NCI-H345 treated with DMSO at 0.1 percent for 48 hours (cell line): Measurements from ENCODE around the gene CLTCL1.

Source experiments
- DNase-seq: peaks from one replicate; lab custom pipeline; 2025; ENCODE audit not compliant: unreplicated experiment; lab: John Stamatoyannopoulos, UW

CLTCL1 gene

DNA sequence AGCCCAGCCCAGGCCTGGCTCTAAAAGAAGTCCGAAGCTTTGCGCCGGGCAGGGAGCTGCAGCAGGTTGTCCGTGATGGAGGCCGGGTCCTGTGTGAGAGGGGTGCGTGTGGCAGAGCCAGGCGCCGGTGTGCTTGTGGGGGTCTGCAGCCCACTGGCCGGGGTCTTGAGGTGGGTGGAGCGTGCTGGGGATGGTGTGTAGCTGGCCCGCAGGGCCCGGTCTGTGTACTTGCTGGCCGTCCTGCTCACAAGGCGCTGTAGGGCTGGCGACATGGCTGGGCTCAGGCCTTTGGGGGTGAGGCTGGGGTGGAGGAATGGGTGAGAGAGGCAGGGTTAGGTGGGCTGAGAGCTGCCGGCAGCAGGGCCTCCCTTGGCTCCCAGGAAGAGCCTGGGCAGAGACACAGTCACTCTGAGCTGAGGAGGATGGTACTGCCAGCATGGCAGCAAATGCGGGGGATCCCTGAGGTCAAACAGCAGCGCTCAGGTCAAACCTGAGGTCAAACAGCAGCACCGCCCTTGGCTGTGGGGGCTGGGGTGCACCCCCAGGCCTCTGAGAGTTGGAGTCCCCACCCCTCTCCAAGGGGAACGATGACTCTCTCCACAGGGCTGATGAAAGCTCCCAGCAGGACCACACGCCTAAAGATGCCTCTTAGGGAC, 157.2 kb downstream of the CLTCL1 start:
- DNase-seq, result no peak

DNA sequence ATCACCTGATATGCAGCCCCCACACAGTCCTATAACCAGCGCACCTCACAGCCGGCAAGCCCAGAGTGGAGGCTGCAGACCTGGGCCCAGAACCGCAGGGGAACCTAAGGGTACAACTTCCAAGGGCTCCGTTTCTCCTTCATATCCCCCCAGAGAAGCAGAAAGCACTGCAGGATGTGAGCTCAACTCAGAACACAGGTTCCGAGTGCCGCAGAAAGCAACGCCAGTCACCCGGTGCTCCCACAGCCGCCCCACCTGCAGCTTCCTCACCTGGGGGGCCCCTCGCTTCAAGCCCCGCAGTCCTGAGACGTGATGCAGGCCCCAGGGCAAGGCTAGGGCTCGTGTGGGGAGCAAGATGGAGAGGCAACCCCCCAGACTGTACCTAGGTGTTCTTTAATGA, 158.0 kb downstream of the CLTCL1 start:
- DNase-seq, result no peak

DNA sequence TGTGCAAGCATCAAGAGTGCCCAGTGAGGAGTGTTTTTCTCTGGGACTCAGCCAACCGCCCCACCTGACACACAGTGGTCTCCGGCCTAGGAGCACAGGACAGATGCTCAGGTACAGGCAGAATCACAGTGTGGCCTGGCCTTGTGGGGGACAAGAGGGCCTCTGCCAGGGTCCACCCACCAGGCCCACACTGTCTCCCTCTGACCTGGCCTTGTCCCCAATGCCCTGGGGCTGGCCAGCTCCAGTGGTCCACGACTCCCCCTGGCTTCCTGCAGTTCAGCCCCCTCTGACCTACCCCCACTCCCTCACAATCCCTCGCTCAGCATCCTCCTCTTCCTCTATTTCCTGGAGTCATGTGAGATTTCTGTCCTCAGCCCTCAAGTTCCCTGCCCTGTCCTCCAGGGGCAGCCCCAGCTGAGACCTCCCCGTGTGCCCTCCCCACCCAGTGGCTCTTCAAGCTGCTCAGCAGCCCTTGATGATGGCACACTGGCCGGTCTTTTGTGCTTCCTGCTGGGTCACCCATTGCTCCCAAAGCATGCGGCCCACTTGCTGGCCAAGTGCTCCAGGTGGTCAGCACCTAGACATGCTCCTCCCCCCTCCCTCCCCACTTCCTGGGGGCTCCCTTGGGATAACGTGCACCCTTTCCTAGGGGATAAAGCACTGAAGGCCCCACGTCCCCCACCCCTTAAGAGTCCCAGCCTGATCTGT, 158.7 kb downstream of the CLTCL1 start:
- DNase-seq, result no peak

DNA sequence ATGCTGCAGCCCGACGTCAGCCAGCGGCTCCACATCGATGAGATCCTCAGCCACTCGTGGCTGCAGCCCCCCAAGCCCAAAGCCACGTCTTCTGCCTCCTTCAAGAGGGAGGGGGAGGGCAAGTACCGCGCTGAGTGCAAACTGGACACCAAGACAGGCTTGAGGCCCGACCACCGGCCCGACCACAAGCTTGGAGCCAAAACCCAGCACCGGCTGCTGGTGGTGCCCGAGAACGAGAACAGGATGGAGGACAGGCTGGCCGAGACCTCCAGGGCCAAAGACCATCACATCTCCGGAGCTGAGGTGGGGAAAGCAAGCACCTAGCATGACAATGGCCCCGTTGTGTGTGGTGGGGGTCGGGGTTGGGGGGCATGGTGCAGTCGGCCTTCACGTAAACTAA, 159.4 kb downstream of the CLTCL1 start:
- no peak for DNase-seq

DNA sequence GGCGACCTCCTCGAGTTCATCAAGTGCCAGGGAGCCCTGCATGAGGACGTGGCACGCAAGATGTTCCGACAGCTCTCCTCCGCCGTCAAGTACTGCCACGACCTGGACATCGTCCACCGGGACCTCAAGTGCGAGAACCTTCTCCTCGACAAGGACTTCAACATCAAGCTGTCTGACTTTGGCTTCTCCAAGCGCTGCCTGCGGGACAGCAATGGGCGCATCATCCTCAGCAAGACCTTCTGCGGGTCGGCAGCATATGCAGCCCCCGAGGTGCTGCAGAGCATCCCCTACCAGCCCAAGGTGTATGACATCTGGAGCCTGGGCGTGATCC, 159.9 kb downstream of the CLTCL1 start:
- no peak for DNase-seq

DNA sequence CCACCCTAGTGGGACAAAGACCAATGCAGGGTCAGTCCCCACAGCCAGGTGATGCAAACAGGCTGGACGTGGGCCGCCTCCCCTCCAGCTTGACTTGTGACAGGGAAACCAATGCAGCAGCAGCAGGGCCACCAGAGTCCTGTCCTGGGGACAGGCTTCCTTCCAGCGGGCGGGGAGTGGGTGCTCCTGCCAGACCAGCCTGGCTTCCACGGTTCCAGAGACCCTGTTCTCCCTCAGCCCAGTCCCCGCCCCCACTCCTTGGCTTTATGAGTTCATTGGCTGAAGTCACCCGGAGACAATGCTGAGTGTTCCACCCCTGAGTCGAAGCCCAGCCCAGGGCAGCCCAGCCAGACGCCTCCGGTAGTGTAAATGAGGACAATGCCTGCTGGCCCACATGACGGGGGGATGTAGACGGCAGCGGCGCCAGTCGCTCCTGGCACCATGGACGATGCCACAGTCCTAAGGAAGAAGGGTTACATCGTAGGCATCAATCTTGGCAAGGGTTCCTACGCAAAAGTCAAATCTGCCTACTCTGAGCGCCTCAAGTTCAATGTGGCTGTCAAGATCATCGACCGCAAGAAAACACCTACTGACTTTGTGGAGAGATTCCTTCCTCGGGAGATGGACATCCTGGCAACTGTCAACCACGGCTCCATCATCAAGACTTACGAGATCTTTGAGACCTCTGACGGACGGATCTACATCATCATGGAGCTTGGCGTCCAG, 160.4 kb downstream of the CLTCL1 start, which contains the start of gene TSSK2:
Gene TSSK2 (plus strand): TSS at position 350 of the 726 bp plus-strand sequence. CDS start 92 bp downstream, at position 442.
- DNase-seq, result no peak

DNA sequence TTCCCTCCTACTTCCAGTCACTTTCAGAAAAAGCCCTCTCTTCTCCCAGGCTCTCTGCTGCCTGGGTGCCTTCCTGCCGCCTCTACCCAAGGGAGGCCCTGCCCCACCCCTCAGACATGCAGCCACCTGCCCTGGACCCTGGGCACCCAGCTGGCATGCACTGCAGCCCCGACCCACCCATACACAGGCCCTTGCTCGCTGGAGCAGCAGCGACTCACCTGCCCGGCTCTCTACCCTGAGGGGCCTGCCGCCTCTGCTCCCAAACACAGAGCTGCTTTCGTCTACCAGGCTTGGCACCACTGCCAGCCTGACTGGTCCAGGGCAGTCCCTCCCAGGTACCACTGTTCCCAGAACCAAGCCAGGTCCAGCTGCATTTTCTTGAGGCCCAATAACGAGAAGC, 161.6 kb downstream of the CLTCL1 start:
- DNase-seq, result no peak
